Esophagus squamous epithelium (tissue), 4 donors: ENCODE results near the gene ZFYVE26.

ENCODE experiments used
- POLR2A ChIP-seq, 4 donors: fragments of 450-650 bp; IDR thresholded peaks; one replicate each; pipeline ENCODE4 v1.6.1; 2017; ENCODE audit warnings: antibody characterized with exemption in 4 of 4, mild to moderate bottlenecking in 4 of 4, moderate library complexity in 3 of 4
- TF ChIP-seq, protein P1 (sequence below), 6 experiments: fragments of 450-650 bp in 4 of 6; fragments of 200-600 bp in 2 of 6; sonication (generic) in 2 of 6; IDR thresholded peaks; one replicate each; pipeline ENCODE4 v1.5.1; 2016 to 2019; ENCODE audit warnings: antibody characterized with exemption in 6 of 6, mild to moderate bottlenecking in 4 of 6, moderate library complexity in 4 of 6

DNA sequence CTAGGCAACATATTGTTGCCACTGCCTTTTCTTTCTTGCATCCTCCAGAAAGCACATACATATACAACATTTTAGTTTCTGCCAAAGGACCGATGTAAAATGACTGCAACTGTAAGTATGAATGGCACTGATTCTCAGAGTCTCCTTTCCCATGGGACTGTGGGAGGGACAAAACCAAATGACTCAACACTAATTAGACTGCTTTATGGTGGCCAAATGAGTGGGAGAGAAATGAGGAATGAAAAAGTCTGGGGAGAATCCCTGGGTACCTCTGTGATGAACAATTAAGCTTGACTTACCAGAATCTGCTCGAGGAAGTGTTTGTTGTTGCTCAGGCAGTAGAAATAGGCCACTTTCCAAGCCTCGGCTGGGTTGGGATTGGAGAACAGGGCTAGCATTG lies 10.1 kb downstream of the ZFYVE26 start:
- TF ChIP-seq POLR2A (IDR thresholded peaks at IDR 0.05), result no peak
- TF ChIP-seq, protein P1, sequence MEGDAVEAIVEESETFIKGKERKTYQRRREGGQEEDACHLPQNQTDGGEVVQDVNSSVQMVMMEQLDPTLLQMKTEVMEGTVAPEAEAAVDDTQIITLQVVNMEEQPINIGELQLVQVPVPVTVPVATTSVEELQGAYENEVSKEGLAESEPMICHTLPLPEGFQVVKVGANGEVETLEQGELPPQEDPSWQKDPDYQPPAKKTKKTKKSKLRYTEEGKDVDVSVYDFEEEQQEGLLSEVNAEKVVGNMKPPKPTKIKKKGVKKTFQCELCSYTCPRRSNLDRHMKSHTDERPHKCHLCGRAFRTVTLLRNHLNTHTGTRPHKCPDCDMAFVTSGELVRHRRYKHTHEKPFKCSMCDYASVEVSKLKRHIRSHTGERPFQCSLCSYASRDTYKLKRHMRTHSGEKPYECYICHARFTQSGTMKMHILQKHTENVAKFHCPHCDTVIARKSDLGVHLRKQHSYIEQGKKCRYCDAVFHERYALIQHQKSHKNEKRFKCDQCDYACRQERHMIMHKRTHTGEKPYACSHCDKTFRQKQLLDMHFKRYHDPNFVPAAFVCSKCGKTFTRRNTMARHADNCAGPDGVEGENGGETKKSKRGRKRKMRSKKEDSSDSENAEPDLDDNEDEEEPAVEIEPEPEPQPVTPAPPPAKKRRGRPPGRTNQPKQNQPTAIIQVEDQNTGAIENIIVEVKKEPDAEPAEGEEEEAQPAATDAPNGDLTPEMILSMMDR (IDR thresholded peaks at IDR 0.05), result no peak
